GM18498 (cell line): ENCODE measurements around the gene DTNB.

Experiments used
- ATAC-seq: cut with Tn5 transposase; IDR thresholded peaks from one replicate; pipeline ENCODE4 v1.9.1; 2021; ENCODE audit warnings: mild to moderate bottlenecking, moderate library complexity; ENCODE audit not compliant: unreplicated experiment

Gene DTNB

DNA sequence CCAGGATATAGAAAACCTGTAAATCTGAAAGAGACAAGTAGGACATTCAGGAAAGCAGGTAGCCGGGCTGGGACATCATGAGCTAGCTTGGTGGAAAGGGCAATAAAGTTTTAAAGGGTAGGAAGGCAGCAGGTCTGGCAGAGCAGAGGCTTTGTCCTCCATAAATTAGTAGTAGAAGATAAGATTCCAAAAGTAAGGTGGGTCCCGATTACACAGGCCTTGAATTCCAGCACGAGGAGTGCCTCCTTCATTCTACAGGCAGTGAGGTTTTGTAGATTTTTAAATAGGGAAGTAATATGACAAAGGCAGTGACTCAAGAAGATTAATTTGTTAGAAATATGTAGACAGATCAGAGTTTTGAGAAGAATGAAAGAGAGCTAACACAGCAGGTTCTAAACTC lies 160.7 kb downstream of the DTNB start:
- no peak for ATAC-seq

DNA sequence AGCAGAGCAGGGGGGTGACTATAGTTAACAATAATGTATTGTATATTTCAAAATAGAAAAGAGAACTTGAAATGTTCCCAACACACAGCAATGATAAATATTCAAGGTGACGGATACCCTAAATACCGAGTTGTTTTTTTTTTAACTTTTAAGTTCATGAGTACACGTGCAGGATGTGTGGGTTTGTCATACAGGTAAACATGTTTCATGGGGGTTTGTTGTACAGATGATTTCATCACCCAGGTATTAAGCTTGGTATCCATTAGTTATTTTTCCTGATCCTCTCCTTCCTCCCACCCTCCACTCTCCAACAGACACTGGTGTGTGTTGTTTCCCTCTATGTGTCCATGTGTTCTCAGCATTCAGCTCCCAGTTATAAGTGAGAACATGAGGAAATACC lies 167.2 kb downstream of the DTNB start:
- ATAC-seq: no peak

DNA sequence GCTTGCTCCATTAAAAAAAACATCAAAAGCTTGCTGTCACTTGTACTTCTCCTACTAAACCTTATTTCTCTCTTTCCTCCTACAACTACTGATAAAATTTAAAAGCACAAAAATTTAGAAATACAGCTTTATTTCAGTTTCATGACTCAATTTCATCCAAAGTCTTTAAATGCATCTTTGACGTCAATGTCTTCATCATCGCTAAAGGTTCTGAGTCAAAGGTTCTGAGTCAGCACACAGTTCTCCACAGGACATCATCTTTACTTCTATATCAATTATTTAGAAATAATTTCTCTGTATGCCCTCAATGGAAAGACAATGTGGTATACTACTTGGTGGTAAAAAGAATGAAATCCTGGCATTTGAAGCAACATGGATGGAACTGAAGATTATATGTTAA lies 167.8 kb downstream of the DTNB start:
- ATAC-seq: no peak

DNA sequence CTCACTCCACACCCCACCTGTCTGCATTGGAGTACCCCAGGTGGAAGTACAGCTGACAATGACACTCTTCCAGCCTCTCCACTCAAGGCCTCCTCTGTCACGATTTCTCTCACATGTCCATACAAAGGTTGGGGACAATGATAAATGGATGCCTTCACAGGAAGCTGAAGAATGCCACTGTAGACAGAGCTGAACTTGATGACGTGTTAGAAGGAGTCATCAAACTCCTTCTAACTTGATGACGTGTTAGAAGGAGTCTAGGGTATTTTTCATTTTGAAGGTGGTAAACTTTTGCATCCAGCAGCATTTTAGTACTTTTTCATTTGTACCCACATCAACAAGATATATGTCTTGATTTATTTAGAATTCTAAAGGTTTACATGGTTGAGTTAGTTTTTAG lies 168.2 kb downstream of the DTNB start:
- no peak for ATAC-seq

DNA sequence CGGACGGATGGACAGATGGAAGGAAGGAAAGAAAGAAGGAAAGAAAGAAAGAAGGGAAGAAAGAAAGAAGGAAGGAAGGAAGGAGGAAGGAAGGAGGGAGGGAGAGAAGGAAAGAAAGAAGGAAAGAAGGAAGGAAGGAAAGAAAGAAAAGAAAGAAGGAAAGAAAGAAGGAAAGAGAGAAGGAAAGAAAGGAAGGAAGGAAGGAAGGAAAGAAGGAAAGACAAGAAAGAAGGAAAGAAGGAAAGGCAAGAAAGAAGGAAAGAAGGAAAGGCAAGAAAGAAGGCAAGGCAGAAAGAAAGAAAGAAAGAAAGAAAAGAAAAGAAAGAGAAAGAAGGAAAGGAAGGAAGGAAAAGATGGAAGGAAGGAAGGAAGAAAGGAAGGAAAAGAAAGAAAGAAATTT lies 169.1 kb downstream of the DTNB start:
- ATAC-seq: no peak

DNA sequence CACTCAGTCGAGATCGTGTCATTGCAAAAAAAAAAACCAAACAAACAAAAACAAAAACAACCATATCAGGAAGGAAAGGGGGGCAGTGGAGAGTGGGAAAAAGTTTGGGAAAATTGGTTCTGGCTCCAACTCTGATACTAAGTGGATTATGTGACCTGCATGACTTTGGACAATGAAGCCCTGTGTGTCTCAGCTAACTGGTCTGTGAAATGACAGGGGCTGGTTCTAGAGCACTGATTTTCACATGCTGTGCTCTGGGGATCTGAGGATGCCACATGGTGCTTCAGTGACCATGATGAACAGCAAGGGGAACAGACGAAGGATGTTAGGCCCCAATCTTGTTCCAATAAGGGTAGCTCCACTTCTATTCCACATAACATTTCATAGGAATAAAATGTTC lies 174.2 kb downstream of the DTNB start:
- no peak for ATAC-seq

DNA sequence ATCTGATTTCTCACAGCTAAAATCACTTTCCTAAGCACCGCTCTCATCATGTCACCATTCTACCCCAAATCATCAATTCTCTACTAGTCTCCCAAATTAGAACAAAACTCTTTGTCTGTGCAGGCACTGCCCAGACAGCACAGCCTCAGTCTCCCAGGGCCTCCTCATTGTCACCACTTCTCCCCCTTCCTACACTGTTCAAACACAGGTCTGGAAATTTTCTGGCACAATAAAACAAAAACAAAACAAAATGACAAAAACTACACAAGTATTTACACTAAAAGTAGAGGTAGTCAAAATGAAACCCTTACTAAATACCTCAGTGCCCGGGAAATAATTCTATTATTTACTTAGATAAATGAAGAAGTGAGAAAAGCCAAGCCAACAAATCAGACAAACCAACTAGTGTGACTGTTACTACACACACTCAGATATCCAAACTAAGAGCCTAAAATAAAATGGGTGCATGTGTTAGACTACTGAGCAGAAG lies 175.4 kb downstream of the DTNB start:
- ATAC-seq: no peak

DNA sequence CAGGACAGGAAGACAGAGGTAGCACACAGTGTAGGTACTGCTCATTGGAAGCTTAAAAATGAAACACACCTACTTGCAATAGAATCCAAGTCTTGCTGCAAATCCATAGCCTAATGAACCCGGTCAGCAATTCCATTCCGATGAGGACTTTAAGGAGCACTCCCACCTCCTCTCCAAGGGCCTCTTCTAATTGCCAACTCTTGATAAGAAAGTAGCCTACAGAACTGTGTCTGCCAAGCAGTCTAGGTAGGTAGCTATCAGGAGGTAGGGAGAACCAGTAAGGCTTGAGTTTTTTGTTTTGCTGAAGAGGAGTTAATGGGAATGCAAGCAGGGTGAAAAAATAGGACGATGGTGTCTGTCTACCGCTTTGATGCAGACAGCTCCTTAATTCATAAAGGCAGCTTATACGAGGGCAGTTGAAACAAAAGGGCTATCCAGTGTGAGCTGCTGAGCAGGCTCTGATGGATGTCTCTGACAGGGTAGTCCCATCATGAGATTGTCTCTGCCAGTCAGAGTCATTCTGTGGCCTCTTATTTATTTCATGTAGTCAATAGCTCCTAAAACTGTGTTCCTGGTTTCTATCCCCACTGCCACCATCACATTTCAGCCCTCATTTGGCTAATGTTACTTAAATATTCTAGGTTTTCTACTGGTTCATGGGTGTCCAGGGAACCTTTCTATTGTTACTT lies 176.0 kb downstream of the DTNB start:
- ATAC-seq: no peak

DNA sequence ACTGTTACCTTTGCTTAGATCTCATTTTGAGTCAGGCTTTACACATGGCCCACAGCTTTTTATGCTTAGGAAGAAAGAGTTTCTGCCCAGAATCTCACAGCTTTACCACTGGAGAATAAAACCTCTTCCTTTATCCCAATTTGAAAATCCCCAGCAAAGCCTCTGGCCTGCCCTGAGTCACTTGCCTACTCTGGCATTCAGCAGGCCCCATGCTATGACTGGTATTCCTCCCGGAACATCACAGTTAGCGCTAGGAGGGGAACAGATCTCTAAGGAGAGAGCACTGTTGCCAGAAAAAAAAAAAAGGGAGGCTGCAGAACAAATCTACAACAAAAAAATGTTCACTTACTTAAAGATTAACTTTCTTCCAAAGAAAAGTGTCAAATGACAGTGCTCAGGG lies 178.8 kb downstream of the DTNB start:
- no peak for ATAC-seq

DNA sequence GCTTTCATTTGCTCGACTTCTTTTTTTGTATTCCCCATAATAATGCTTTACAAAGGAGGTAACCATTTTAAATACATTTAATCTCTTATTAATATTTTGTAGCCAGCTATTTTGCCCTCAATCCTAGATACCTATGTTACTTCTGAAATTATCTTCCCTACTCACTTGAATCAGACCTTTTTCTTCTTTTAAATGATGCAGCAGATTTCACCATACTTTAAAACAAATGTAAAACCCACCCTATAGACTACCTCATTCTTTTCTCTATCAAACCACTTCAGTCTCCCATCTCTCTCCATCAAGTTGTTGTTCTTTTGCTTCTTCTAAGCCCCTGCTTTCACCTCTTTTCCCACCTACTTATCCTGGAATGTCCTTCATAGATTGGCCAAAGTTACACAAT lies 180.2 kb downstream of the DTNB start:
- no peak for ATAC-seq

DNA sequence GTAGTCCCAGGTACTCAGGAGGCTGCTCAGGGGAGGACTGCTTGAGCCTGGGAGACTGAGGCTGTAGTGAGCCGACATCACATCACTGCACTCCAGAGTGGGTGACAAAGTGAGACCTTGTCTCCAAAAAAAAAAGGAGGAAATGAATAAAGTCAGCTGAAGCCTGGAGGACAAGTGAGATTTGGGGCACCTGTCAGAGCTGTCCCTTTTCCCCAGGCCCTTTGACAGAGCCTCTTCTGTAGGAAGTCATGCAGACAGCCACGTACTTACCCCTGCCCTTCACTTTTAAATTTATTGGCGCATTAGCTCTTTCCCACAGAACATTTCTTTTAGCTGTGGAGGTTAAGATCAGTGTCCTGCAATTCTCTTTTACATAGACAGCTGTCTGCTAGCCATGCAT lies 180.7 kb downstream of the DTNB start:
- ATAC-seq: no peak

DNA sequence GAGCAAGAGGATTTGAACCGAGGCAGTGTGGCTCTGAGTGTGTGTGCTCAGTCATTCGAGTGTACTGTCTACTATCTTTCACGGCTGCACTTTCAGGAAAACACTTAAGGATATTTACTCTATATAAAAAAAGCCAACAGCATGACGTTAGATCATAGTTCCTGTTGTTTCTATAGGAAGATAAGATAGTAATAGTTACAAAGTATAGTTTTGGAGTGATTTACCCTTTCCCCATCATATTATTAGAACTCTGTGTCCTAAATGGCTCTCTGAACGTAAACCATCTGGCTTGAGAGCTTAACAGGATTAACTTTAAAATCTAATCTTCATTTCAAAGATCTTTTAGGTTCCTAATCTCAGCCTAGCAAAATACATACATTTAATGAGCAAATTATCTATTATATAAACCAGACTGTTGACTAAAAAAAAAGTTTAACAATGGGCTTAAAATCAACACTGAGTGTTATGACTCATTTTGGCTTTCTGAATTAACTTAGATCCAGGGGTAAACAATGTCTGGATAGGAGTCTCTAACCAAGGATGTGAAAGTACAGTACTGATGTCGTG lies 181.3 kb downstream of the DTNB start:
- no peak for ATAC-seq

DNA sequence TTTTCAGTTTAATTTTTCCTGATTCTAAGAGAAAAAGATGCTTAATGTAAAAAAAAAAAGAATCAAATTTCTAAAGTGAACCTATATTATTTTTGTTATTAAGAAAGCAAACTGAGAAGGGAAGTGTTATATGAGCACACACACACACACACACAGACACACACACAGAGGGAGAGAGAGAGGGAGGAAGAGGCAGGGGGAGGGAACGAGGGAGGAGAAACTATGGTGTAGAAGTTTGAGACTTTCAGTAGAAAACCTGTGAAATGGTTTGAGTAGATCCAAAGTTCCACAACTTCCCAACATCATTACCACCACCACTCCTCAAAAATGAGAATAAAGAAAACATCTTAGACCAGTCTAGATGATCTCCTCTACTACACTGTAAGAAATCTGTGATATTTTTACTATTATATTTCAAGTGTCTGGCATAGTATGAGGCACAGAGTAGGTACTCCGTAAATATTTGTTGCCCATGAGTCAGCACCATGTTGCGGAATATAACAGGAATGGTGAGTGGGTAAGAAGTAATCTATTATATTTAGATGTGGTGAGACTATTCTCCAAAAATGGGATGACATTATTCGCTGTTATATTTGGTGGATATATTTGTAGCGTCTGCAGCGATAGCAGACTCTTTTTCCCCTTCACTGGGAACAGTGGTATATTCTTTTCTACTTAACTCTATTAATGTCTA lies 182.2 kb downstream of the DTNB start:
- ATAC-seq: no peak

DNA sequence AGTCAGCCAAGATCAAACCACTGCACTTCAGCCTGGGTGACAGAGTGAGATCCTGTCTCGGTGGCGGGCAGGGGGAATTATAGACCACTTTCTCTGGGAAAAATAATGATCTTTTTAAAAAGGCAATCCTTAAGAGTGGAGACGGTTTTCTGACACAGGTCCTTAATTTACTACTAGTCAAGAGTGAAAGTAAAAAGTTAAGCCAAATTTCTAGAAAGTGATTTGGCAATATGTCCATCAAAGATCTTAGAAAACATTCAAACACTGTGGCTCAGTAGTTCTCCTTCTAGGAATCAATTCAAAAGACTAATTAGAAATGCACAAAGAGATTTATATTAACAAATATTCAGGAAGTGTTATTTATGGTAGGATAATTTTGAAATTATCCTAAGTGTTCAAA lies 183.2 kb downstream of the DTNB start:
- no peak for ATAC-seq

DNA sequence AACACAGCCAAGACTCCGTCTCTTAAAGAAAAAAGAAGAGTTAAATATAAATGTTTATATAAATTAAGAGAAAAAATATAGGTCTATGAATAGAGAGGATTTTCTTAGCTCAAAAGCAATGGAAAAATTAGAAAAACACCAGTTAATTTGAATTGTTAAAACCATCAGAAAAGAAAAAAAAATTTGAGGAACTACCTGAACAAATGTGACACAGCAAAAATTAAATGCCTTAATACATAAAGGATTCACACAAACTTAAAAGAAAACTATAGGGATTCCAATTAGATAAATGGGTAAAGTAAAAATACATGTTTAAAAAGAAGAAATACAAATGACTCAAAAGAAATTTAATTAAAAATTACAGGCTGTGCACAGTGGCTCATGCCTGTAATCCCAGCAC lies 183.7 kb downstream of the DTNB start:
- ATAC-seq: no peak

DNA sequence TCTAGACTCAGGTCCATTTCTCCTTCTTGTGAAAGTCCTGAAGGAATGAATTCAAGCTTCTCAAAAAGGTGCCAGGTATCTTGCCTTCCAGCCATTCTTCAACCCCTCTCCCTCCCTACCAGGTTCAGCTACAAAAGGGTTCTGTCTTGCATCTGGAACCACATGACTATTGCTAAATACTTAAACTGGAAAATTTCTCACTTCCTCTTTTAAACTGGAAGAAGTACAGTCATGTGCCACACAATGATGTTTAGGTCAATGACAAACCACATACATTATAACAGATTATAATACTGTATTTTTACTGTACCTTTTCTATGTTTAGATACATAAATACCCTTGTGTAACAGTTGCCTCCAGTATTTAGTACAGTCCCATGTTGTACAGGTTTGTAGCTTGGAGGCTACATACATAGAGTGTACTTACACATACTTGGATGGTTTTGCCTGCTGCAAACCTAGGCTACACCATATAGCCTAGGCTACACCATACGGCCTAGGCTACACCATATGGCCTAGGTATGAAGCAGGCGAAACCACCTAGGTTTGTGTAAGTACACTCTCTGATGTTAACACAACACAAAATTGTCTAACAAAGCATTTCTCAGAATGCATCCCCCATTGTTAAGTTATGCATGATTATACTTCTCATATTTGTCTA lies 189.6 kb downstream of the DTNB start:
- ATAC-seq: peak; percentile 77

DNA sequence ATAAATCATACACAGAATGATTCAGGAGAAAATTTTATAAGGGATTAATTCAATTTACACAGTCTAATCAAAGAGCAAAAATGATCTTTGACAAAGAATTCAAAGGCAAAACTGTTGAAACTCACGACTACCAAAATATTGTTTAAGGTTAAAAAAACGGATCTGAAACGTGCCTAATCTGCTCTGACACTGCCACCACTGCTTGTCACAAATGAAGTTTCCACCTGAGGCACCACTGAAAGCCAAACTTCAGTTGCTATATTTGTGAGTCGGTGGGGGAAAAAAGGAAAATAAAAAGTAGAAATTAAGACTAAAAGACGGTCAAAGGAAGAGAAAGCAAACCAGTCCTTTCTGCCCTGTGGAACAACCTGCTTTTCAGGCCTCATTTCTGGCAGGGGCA lies 191.0 kb downstream of the DTNB start:
- ATAC-seq: no peak

DNA sequence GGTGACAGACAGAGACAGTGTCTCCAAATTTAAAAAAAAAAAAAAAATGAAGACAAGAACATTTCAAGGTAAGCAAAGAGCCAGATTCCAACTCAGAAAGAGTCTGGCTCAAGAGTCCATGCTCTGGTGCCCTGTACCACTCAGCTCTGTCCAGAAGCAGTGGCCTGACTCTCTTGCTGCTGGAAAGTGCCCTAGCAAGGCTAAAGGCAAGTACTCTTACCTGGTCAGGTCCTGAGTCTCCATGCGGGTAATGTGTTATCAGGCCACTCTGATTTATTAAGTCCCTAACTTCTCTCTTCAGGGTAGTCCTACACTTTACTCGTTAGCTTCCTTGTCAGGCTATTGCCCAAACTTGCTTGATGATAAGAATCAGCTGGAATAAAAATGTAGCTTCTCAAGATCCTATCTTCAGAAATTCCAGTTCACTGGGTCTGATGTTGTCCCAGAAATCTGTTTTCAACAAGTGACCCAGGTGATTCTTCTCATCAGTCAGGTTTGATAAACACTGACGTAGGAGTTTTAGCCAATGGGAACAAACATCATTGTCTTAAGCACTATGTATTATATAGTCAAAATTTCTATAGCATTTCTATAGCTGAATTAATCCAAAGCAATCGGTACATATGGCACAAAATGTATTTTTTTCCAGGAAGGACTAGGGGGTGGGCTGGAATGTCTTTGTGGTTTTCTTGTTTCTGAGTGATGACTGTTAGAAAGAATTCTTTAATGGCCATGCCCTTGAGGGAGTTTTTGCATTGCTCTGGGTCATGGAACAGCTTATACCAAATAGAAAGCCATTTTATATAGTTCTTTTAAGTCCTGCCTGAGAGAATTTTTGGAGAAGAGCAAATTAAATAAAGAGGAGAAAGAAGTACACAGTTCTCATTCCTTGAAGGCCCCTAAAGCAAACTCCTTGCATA lies 191.7 kb downstream of the DTNB start:
- ATAC-seq: no peak

DNA sequence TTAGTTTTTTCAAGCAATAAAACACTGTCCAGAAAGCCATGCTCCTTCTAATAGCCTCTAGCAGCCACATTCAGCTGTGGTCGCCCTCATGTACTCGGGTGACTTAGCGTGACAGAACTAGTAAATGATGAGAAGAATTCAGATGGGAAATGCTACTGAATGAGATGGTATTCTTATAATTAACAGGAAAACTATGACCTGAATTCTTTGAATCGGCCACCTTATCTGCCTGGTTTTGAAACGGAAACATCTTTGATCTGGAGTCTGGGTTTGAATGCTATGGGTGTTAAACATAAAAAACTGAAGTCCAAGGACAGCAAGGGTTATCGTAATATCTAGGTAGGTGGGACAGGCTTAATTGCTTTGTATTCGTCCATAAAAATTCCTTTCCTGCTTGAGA lies 192.8 kb downstream of the DTNB start:
- ATAC-seq: no peak

DNA sequence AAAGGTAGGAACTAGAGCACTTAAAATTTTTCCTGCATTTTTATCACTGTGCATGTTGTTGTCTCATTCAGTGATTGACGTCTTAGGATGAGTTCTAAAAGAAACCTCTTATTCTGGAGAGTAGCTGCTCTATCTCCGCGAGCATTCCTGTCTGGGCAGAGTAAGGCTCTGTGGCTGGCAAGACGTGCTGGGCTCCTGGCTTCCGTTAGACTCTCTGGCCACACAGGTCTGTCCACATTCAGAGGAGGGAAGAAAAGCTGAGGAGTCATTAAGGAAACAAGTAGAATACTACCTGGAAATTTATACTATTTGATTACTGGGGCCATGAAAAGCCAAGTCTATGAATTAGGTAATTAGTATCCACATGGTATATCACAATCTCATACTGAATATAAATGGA lies 193.6 kb downstream of the DTNB start:
- no peak for ATAC-seq

DNA sequence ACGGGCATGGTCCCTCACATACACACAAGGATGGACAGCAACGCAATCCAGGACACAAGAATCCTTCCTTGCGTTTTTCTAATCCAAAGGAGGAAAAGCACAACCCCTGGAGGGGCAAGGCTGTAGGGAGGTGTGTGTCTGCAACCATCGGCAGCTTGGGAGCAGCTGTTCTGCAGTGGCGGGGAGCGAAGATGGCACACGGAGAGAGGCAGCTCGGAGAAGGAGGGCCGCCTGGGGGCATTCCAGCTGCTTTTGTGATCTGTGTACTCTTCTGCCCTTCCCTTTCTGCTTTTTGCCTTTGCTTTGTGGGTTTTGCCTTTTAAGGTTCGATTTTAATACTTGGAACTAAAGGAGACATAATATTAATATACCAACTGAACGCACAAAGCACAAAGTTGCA lies 194.6 kb downstream of the DTNB start:
- ATAC-seq: no peak
